CD4-positive, alpha-beta T cell (primary cell): ENCODE measurements around the gene PPAT. TPM values are rescaled to one million over a fixed set of nuclear protein-coding genes. Genes with fewer than 3 reads are reported as not detected.

ENCODE experiments used
- ATAC-seq: fragments of 200-7000 bp; cut with Tn5 transposase; one replicate; pipeline ENCODE4 v1.10.0; 2022; ENCODE audit warnings: mild to moderate bottlenecking; ENCODE audit not compliant: poor library complexity
- CTCF ChIA-PET: fragments of 350-600 bp; sonication (Branson Sonifier 250); formaldehyde crosslinking; loops from one replicate; lab custom pipeline; 2021; ENCODE audit warnings: antibody characterized with exemption, inconsistent platforms; lab: Charles Lee
- POLR2A ChIA-PET: fragments of 350-600 bp; sonication (Branson Sonifier 250); formaldehyde crosslinking; loops from one replicate; lab custom pipeline; 2021; ENCODE audit warnings: antibody characterized with exemption, inconsistent platforms; lab: Charles Lee
- DNase-seq, 14 experiments: peaks; one replicate each; pipeline ENCODE4 v3.0.0-alpha.2; 2013 to 2020; ENCODE audit warnings: mixed read lengths in 2 of 14
- H3K27ac ChIP-seq, 2 donors: one replicate each; pipeline versions ENCODE4 v1.5.1 to v1.7.0; 2013; ENCODE audit warnings: low read length in 2 of 2, low read depth in 1 of 2, mild to moderate bottlenecking in 1 of 2
- H3K27me3 ChIP-seq, 2 experiments: 1 replicate in 1 of 2; 2 replicates in 1 of 2; pipeline versions ENCODE4 v1.6.1 to v1.7.0; 2013; ENCODE audit warnings: low read length in 2 of 2, control low read depth in 1 of 2, mild to moderate bottlenecking in 1 of 2, moderate library complexity in 1 of 2; ENCODE audit not compliant: insufficient read depth in 2 of 2, control insufficient read depth in 1 of 2
- H3K36me3 ChIP-seq: one replicate; pipeline ENCODE4 v1.6.1; 2013; ENCODE audit warnings: low read length, control low read depth; ENCODE audit not compliant: insufficient read depth
- H3K4me1 ChIP-seq: one replicate; pipeline ENCODE4 v1.6.1; 2013; ENCODE audit warnings: low read length, control low read depth; ENCODE audit not compliant: insufficient read depth
- H3K4me3 ChIP-seq: one replicate; pipeline ENCODE4 v1.5.1; 2013; ENCODE audit warnings: mild to moderate bottlenecking, low read length, moderate library complexity
- H3K9me3 ChIP-seq, 2 experiments: 1 replicate in 1 of 2; 2 replicates in 1 of 2; pipeline versions ENCODE4 v1.6.1 to v1.7.0; 2013; ENCODE audit warnings: low read length in 2 of 2, mild to moderate bottlenecking in 2 of 2, control low read depth in 1 of 2, moderate library complexity in 1 of 2; ENCODE audit not compliant: control insufficient read depth in 1 of 2, insufficient read depth in 1 of 2
- H3K27ac Mint-ChIP-seq: one replicate; pipeline ENCODE4 v1.8.0; 2020; ENCODE audit warnings: mixed read lengths
- H3K27me3 Mint-ChIP-seq: one replicate; pipeline ENCODE4 v1.8.0; 2021; ENCODE audit warnings: mixed read lengths
- H3K36me3 Mint-ChIP-seq: one replicate; pipeline ENCODE4 v1.8.0; 2021; ENCODE audit warnings: low read depth, mixed read lengths
- H3K4me1 Mint-ChIP-seq: one replicate; pipeline ENCODE4 v1.8.0; 2021; ENCODE audit warnings: low read depth, mixed read lengths
- H3K4me3 Mint-ChIP-seq: one replicate; pipeline ENCODE4 v1.8.0; 2020; ENCODE audit warnings: mild to moderate bottlenecking, mixed read lengths
- H3K9me3 Mint-ChIP-seq: one replicate; pipeline ENCODE4 v1.8.0; 2020; ENCODE audit warnings: mixed read lengths
- intact Hi-C, 2 experiments: fragments of 100-400 bp; cut with DNase I in 1 of 2; cut with micrococcal nuclease in 1 of 2; formaldehyde crosslinking; loops; one replicate each; pipeline versions ENCODE4 v1.15.1 to v1.9.0; 2023 to 2025; cut with DNase I, micrococcal nuclease
- total RNA-seq, 174 experiments: library from RNA in 2 of 174; stranded (reverse) in 2 of 174; gene quantifications; one replicate each; pipeline ENCODE4 v1.2.3 and lab custom pipeline; 2021 to 2026
- TF ChIP-seq, protein P1 (sequence below): fragments of 200-600 bp; IDR thresholded peaks from one replicate; pipeline ENCODE4 v1.8.0; 2022; ENCODE audit warnings: antibody characterized with exemption, mild to moderate bottlenecking

Gene PPAT
- total RNA-seq, 2 experiments from 2014 or later = 4.7 to 6.3 TPM

DNA sequence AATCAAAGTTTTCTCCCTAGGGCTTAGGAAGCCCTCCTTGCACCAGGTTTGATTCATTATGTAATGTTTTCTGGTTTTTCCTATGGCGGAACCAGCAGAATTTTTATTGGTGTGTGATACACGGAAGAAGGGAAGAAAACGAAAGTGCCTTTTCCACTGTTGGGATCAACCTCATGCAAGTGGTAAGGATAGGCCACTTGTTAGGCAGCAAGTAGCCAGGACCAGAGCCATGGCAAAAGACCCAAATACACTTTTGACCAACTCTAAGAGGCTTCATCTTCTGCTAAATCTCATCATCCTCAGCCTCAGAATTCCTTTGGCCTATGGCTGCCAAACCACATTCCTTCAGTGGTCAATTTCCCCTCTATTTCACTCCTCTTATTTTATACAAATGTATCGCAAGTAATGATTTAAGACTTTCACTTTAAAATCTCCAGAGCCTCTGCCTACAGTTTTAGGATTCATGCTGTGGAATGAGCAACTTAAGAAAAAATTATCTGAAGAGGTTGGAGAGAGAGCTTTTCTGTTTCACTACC is 21.2 kb downstream of the PPAT start:
- Mint-ChIP-seq H3K27ac (no peak overlapping the region), H3K36me3 (no peaks in the 10 kb centered on the region), H3K4me1 (peaks cover 10% of the 10 kb centered on the region), H3K9me3 (no peaks in the 10 kb centered on the region), H3K4me3 (no peak overlapping the region), H3K27me3 (no peaks in the 10 kb centered on the region)
- CTCF ChIA-PET = no interaction called here
- intact Hi-C loops = no loop called here
- no peaks in the 10 kb centered on the region for H3K4me1 ChIP-seq
- H3K27me3 ChIP-seq = no peaks in the 10 kb centered on the region
- DNase-seq = no peak
- POLR2A ChIA-PET = no interaction called here
- no peaks in the 10 kb centered on the region for H3K9me3 ChIP-seq
- no peak for ATAC-seq
- H3K27ac ChIP-seq = no peak overlapping the region
- no peaks in the 10 kb centered on the region for H3K36me3 ChIP-seq
- no peak overlapping the region for H3K4me3 ChIP-seq
- TF ChIP-seq, protein P1, sequence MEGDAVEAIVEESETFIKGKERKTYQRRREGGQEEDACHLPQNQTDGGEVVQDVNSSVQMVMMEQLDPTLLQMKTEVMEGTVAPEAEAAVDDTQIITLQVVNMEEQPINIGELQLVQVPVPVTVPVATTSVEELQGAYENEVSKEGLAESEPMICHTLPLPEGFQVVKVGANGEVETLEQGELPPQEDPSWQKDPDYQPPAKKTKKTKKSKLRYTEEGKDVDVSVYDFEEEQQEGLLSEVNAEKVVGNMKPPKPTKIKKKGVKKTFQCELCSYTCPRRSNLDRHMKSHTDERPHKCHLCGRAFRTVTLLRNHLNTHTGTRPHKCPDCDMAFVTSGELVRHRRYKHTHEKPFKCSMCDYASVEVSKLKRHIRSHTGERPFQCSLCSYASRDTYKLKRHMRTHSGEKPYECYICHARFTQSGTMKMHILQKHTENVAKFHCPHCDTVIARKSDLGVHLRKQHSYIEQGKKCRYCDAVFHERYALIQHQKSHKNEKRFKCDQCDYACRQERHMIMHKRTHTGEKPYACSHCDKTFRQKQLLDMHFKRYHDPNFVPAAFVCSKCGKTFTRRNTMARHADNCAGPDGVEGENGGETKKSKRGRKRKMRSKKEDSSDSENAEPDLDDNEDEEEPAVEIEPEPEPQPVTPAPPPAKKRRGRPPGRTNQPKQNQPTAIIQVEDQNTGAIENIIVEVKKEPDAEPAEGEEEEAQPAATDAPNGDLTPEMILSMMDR = no peak

DNA sequence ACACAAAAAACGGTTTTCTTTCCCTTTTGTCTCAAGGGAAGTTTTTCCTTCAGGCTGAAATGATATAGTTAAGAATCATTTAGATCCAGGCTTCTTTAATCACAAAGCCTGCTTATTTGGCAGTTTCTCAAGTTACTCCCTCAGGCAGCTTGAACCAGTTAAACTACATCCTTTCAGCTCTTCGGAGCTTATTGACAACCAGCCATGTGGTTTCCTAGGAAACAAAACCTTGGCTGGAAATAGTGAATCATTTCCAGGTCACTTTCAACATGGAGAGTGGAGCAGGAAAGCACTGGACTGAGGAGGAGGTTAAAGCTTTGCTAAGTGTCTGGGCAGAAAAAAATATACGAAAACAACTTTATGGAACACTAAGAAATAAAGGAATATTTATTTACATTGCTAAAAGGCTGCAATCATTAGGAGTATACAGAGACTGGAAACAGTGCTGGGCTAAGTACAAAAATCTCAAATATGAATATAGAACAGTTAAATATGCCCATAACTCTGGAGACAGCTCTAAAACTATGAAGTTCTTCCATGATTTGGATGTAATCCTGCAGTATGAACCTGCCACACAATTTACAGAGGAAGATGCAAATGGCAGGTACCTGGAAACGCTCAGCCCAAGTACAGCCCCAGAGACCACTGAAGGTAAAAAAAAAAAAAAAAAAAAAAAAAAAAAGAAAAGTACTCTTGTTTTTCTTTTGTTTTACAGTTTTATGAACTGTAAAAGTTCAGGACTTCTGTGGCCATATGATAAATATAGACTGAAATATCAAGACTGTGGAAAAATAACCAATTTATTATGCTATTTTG is 25.0 kb downstream of the PPAT start:
- TF ChIP-seq, protein P1 = no peak
- POLR2A ChIA-PET = interaction anchor here (1.6 kb wide), 1 partner anchor 23 kb away, joined by 6 read pairs; the partner anchor contains the start of gene AASDH
- Histone ChIP-seq H3K27ac (no peak overlapping the region), H3K36me3 (peaks cover 10% of the 10 kb centered on the region), H3K9me3 (no peaks in the 10 kb centered on the region), H3K4me3 (no peak overlapping the region), H3K4me1 (no peaks in the 10 kb centered on the region), H3K27me3 (no peaks in the 10 kb centered on the region)
- ATAC-seq (no peak), DNase-seq (peak in 1 of 14 experiments; percentile 10)
- peaks cover 26% of the 10 kb centered on the region for H3K36me3 Mint-ChIP-seq
- H3K27me3 Mint-ChIP-seq = no peaks in the 10 kb centered on the region
- no peak overlapping the region for H3K27ac Mint-ChIP-seq
- H3K9me3 Mint-ChIP-seq = no peaks in the 10 kb centered on the region
- peaks cover 17% of the 10 kb centered on the region for H3K4me1 Mint-ChIP-seq
- no peak overlapping the region for H3K4me3 Mint-ChIP-seq
- intact Hi-C loops = no loop called here
- CTCF ChIA-PET = no interaction called here

DNA sequence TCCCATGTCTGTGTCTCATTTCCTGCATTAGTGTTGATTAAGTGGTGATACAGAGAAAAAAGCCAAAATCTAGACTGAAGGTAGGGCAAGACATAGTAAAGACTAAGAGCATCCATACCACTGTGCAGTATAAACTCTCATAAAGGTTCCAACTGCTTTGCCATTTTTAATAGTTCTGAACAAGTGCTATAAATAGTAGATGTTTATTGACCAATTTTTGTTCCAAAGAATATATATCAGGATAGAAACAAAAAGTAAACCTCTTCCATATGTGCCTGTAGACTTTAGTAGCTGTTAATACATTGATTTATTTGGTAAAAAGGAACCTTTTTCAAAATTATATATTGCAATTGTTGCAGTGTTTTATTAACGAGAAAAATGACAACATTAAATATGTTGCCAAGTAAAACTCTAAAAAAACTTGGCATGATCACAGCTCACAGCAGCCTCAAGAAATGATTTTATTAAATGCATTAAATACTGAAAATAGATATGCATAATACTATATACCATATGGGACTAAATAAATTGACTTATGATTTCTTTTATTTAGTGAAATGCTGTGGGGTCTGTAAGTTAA is 25.8 kb downstream of the PPAT start:
- no peak overlapping the region for H3K27ac Mint-ChIP-seq
- H3K9me3 ChIP-seq = no peaks in the 10 kb centered on the region
- no peaks in the 10 kb centered on the region for H3K27me3 Mint-ChIP-seq
- no peaks in the 10 kb centered on the region for H3K27me3 ChIP-seq
- H3K9me3 Mint-ChIP-seq = no peaks in the 10 kb centered on the region
- intact Hi-C loops = no loop called here
- peaks cover 33% of the 10 kb centered on the region for H3K36me3 Mint-ChIP-seq
- ATAC-seq (no peak), DNase-seq (no peak)
- H3K4me3 Mint-ChIP-seq = no peak overlapping the region
- no peaks in the 10 kb centered on the region for H3K4me1 ChIP-seq
- CTCF ChIA-PET = no interaction called here
- H3K36me3 ChIP-seq = peaks cover 12% of the 10 kb centered on the region
- H3K4me3 ChIP-seq = no peak overlapping the region
- peaks cover 17% of the 10 kb centered on the region for H3K4me1 Mint-ChIP-seq
- POLR2A ChIA-PET = interaction anchor here (1.6 kb wide), 1 partner anchor 22 kb away, joined by 6 read pairs; the partner anchor contains the start of gene AASDH
- H3K27ac ChIP-seq = no peak overlapping the region
- TF ChIP-seq, protein P1 = no peak
